IMR-90 (cell line): ENCODE results near the gene PPP1R3F. TPM values are rescaled to one million over a fixed set of nuclear protein-coding genes. Genes with fewer than 3 reads are reported as not detected.

Experiments used
- ATAC-seq: fragments of 200-7000 bp; cut with Tn5 transposase; 2 replicates; pipeline ENCODE4 v1.9.1; 2020; ENCODE audit warnings: low read depth, mild to moderate bottlenecking, moderate library complexity
- BruUV-seq: library from RNA; stranded (reverse); fragments of 400-500 nt; replicated peaks from 2 replicates; lab custom pipeline; 2021; lab: Mats Ljungman, UMichigan
- CTCF ChIA-PET: fragments of 300-600 bp; formaldehyde crosslinking; extraction: SDS; loops from one replicate; lab custom pipeline; 2021; ENCODE audit warnings: antibody characterized with exemption; lab: Yijun Ruan, JAX
- POLR2A ChIA-PET: fragments of 300-600 bp; sonication (Branson Sonifier 250); formaldehyde crosslinking; loops from one replicate; lab custom pipeline; 2022; ENCODE audit warnings: antibody characterized with exemption; ENCODE audit not compliant: unreplicated experiment; lab: Charles Lee
- DNase-seq: peaks from one replicate; pipeline ENCODE4 v3.0.0; 2013
- H2AFZ ChIP-seq: replicated peaks from 2 replicates; pipeline ENCODE3; 2013; ENCODE audit warnings: low read length, mild to moderate bottlenecking; ENCODE audit not compliant: poor library complexity
- H2AK5ac ChIP-seq: 2 replicates; pipeline ENCODE4 v1.6.1; 2013; ENCODE audit warnings: low read depth, low read length, inconsistent platforms
- H2AK9ac ChIP-seq: replicated peaks from 2 replicates; pipeline ENCODE3; 2013; ENCODE audit warnings: mild to moderate bottlenecking, low read depth, low read length, moderate library complexity; ENCODE audit not compliant: poor library complexity
- H2BK120ac ChIP-seq: 2 replicates; pipeline ENCODE4 v1.6.1; 2013; ENCODE audit warnings: low read depth, low read length, inconsistent platforms
- H2BK15ac ChIP-seq: 3 replicates; pipeline ENCODE4 v1.6.1; 2013; ENCODE audit warnings: low read depth, low read length, inconsistent platforms
- H2BK20ac ChIP-seq: 2 replicates; pipeline ENCODE4 v1.6.1; 2013; ENCODE audit warnings: low read depth, mild to moderate bottlenecking, inconsistent platforms, low read length, moderate library complexity
- H2BK5ac ChIP-seq: 2 replicates; pipeline ENCODE4 v1.6.1; 2013; ENCODE audit warnings: mild to moderate bottlenecking, low read depth, low read length, inconsistent platforms; ENCODE audit not compliant: poor library complexity, severe bottlenecking
- H3K14ac ChIP-seq: replicated peaks from 2 replicates; pipeline ENCODE4 v1.6.1; 2013; ENCODE audit warnings: low read depth, low read length, inconsistent platforms
- H3K18ac ChIP-seq: 2 replicates; pipeline ENCODE4 v1.6.1; 2013; ENCODE audit warnings: low read depth, low read length, control low read depth
- H3K23ac ChIP-seq: 2 replicates; pipeline ENCODE4 v1.6.1; 2013; ENCODE audit warnings: low read depth, low read length, inconsistent platforms
- H3K27ac ChIP-seq: 2 replicates; pipeline ENCODE4 v1.5.1; 2013; ENCODE audit warnings: mild to moderate bottlenecking, control low read depth, low read length; ENCODE audit not compliant: insufficient read depth
- H3K27me3 ChIP-seq: 2 replicates; pipeline ENCODE4 v1.6.1; 2013; ENCODE audit warnings: low read length; ENCODE audit not compliant: control insufficient read depth, insufficient read depth
- H3K36me3 ChIP-seq: 2 replicates; pipeline ENCODE4 v1.6.1; 2013; ENCODE audit warnings: low read length, mixed read lengths; ENCODE audit not compliant: control insufficient read depth, insufficient read depth
- H3K4ac ChIP-seq: 2 replicates; pipeline ENCODE4 v1.6.1; 2013; ENCODE audit warnings: low read depth, low read length, inconsistent platforms
- H3K4me1 ChIP-seq: 2 replicates; pipeline ENCODE4 v1.6.1; 2013; ENCODE audit warnings: low read length, mixed read lengths; ENCODE audit not compliant: control insufficient read depth, insufficient read depth
- H3K4me2 ChIP-seq: 2 replicates; pipeline ENCODE4 v1.6.1; 2013; ENCODE audit warnings: low read depth, mild to moderate bottlenecking, control low read depth, low read length, moderate library complexity
- H3K4me3 ChIP-seq: 2 replicates; pipeline ENCODE4 v1.5.1; 2013; ENCODE audit warnings: low read depth, mild to moderate bottlenecking, control low read depth, low read length, moderate library complexity; ENCODE audit not compliant: insufficient read depth
- H3K56ac ChIP-seq: 2 replicates; pipeline ENCODE4 v1.6.1; 2013; ENCODE audit warnings: low read length, inconsistent platforms; ENCODE audit not compliant: insufficient read depth; ENCODE audit errors: extremely low read depth
- H3K79me1 ChIP-seq, 2 experiments: 2 replicates each; pipeline ENCODE4 v1.6.1; 2013; ENCODE audit warnings: low read length in 2 of 2, inconsistent platforms in 1 of 2, low read depth in 1 of 2
- H3K9ac ChIP-seq: 2 replicates; pipeline ENCODE4 v1.6.1; 2013; ENCODE audit warnings: low read depth, low read length, control low read depth
- H3K9me1 ChIP-seq: 2 replicates; pipeline ENCODE4 v1.6.1; 2013; ENCODE audit warnings: low read length, inconsistent platforms; ENCODE audit not compliant: insufficient read depth
- H3K9me3 ChIP-seq: 2 replicates; pipeline ENCODE4 v1.6.1; 2013; ENCODE audit warnings: low read length; ENCODE audit not compliant: control insufficient read depth, insufficient read depth
- H4K20me1 ChIP-seq: 2 replicates; pipeline ENCODE4 v1.6.1; 2013; ENCODE audit warnings: low read length, inconsistent platforms; ENCODE audit not compliant: insufficient read depth
- H4K5ac ChIP-seq: 2 replicates; pipeline ENCODE4 v1.6.1; 2013; ENCODE audit warnings: mild to moderate bottlenecking, low read depth, low read length, control low read depth
- H4K8ac ChIP-seq, 2 experiments: 2 replicates each; pipeline ENCODE4 v1.6.1; 2013; ENCODE audit warnings: low read depth in 2 of 2, low read length in 2 of 2, control low read depth in 1 of 2, inconsistent platforms in 1 of 2
- H4K91ac ChIP-seq: 2 replicates; pipeline ENCODE4 v1.6.1; 2013; ENCODE audit warnings: low read depth, low read length, inconsistent platforms; ENCODE audit not compliant: insufficient read depth
- FOS ChIP-seq: fragments of 150-350 bp; IDR thresholded peaks from 2 replicates; pipeline ENCODE4 v1.6.1; 2016; ENCODE audit warnings: low read depth, low read length
- MAFK ChIP-seq: IDR thresholded peaks from 2 replicates; pipeline ENCODE4 v1.6.1; 2012; ENCODE audit warnings: low read depth, low read length, improper control_type of control experiment
- WGBS, 2 experiments: methylation state at CpG; one replicate each; pipeline versions ENCODE4 v1.1.5 to v1.1.7; 2013; ENCODE audit warnings: missing lambda C conversion rate in 2 of 2; ENCODE audit not compliant: insufficient read length in 1 of 2; ENCODE audit errors: extremely low coverage in 2 of 2; 5-methylcytosine and 5-hydroxymethylcytosine counted together
- dilution Hi-C: fragments of 300-500 bp; cut with HindIII; formaldehyde crosslinking; loops from one replicate; pipeline ENCODE4 v1.14.3; 2018; ENCODE audit warnings: low sequenced_read_pairs; ENCODE audit not compliant: unreplicated experiment
- in situ Hi-C: fragments of 300-500 bp; cut with MboI; formaldehyde crosslinking; loops from 3 replicates; pipeline ENCODE4 v1.14.3; 2019; ENCODE audit warnings: low sequenced_read_pairs, inconsistent platforms, mixed read lengths
- intact Hi-C: fragments of 100-400 bp; cut with micrococcal nuclease; formaldehyde crosslinking; loops from 2 replicates; pipeline ENCODE4 v1.10.0; 2022
- polyA plus RNA-seq, 3 experiments: library from polyadenylated mRNA; depleted of rRNA; stranded (reverse); fragments of >200 nt; gene quantifications; 2 replicates each; pipeline ENCODE4 v1.2.3, GENCODE V29; 2012; ENCODE audit warnings: low replicate concordance in 1 of 3
- total RNA-seq: library from RNA; depleted of rRNA; stranded (reverse); fragments of >200 nt; gene quantifications from 2 replicates; pipeline ENCODE4 v1.2.3, GENCODE V29; 2012
- TF ChIP-seq, protein P1 (sequence below): fragments of 150-350 bp; IDR thresholded peaks from 2 replicates; pipeline ENCODE4 v1.6.1; 2016; ENCODE audit warnings: low read depth, mild to moderate bottlenecking, low read length, moderate library complexity, borderline replicate concordance

PPP1R3F gene
- total and polyA plus RNA-seq, 2 of the 4 experiments (the other 2 are of a cell fraction): 0.72 to 1.7 TPM

- Histone ChIP-seq H2BK15ac (no peak overlapping the region), H3K27ac (peak overlapping the region; percentile 23; the same call in 1 of the 2 replicates), H4K20me1 (no peaks in the 10 kb centered on the region), H3K14ac (no peak overlapping the region), H3K4me2 (peak overlapping the region; percentile 89), H4K5ac (peak overlapping the region; percentile 86; the same call in 1 of the 2 replicates), H3K9me1 (no peaks in the 10 kb centered on the region), H3K56ac (no peak overlapping the region), H3K4me3 (peak overlapping the region; percentile 7), H2BK120ac (no peak overlapping the region), H4K8ac (peak overlapping the region in 1 of 2 experiments; percentile 47; a peak in 1 of 4 replicates), H3K18ac (peak overlapping the region; percentile 54; the same call in 1 of the 2 replicates), H3K9ac (peak overlapping the region; percentile 42; the same call in 1 of the 2 replicates), H2BK5ac (no peak overlapping the region), H3K36me3 (no peaks in the 10 kb centered on the region), H3K4ac (no peak overlapping the region), H3K23ac (no peak overlapping the region), H2AK5ac (no peak overlapping the region), H3K9me3 (no peaks in the 10 kb centered on the region), H2BK20ac (no peak overlapping the region), H2AFZ (peak overlapping the region; percentile 64), H4K91ac (no peak overlapping the region), H3K4me1 (0 out of 2 replicates have a peak, but pooled peaks cover 3% of the 10 kb centered on the region), H2AK9ac (no peak overlapping the region), H3K27me3 (peaks cover 4% of the 10 kb centered on the region; the same call in 1 of the 2 replicates), H3K79me1 (no peaks in the 10 kb centered on the region)
- BruUV-seq: no TSS peak
- 0% methylated on average over 1 of the region's 8 CpGs; no CpG with 5 or more reads in 1 of the 2 experiments for WGBS, 2 experiments
- in situ Hi-C loops: no loop called here
- DNase-seq: peak; percentile 22
- ChIA-PET CTCF (no interaction called here), POLR2A (no interaction called here)
- dilution Hi-C loops: no loop called here
- no peak for TF ChIP-seq MAFK
- TF ChIP-seq, protein P1, sequence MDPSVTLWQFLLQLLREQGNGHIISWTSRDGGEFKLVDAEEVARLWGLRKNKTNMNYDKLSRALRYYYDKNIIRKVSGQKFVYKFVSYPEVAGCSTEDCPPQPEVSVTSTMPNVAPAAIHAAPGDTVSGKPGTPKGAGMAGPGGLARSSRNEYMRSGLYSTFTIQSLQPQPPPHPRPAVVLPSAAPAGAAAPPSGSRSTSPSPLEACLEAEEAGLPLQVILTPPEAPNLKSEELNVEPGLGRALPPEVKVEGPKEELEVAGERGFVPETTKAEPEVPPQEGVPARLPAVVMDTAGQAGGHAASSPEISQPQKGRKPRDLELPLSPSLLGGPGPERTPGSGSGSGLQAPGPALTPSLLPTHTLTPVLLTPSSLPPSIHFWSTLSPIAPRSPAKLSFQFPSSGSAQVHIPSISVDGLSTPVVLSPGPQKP: no peak
- no peak for TF ChIP-seq FOS
- intact Hi-C loops: no loop called here
- peak; percentile 72 for ATAC-seq
Measured at GRCh38 chrX:49309401-49309981, 39.9 kb downstream of the PPP1R3F start.
